ENCODE data around the gene GTF3C5.
"Not testable (repeated sequence)": the region's sequence is repeated elsewhere in the genome, so short reads cannot be mapped to it uniquely, and the experiment has no call there.

Gene GTF3C5

DNA sequence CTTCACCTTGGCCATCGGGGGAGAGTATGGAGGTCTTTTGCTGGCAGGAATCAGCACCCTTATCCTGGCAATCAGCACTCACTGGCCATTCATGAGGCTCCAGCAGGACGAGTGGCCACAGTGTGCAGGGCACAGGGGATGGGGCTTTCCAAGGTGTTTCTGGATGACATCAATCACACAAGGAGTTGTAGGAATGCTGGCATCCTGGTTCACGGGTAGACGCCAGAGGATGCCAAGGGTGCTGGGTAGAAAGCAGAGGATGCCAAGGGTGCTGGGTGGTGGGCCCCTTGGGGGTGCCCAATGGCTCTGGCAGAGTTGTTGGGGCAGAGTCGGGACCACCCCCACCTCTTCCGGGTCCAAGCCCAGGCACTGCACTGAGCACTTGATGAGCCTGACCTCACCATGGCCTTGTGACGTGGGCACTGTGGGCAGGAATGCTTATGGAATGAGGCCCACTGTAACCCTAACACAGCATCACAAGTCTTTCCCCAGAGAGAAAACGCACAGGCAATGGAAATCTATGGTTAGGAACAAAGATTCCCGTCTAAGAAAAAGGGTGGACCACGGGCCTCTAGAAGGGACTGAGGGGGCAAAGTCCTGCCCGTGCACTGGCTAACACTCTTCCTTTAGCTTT lies 60.1 kb downstream of the GTF3C5 start:
- DNase-seq (ENCODE audit: low read depth in 2 of 2) = no peak

DNA sequence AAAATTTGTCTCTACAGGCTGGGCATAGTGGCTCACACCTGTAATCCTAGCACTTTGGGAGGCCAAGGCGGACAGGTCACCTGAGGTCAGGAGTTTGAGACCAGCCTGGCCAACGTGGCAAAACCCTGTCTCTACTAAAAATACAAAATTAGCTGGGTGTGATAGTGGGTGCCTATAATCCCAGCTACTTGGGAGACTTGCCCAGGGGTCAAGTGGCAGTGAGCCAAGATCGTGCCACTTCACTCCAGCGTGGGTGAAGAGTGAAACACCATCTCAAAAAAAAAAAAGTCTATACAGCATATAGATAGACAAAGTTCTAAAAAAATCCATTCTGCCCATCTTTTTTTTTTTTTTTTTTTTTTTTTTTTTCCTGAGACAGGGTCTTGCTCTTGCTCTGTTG lies 63.6 kb downstream of the GTF3C5 start:
- not testable (repeated sequence) for DNase-seq (ENCODE audit: low read depth in 2 of 2)

DNA sequence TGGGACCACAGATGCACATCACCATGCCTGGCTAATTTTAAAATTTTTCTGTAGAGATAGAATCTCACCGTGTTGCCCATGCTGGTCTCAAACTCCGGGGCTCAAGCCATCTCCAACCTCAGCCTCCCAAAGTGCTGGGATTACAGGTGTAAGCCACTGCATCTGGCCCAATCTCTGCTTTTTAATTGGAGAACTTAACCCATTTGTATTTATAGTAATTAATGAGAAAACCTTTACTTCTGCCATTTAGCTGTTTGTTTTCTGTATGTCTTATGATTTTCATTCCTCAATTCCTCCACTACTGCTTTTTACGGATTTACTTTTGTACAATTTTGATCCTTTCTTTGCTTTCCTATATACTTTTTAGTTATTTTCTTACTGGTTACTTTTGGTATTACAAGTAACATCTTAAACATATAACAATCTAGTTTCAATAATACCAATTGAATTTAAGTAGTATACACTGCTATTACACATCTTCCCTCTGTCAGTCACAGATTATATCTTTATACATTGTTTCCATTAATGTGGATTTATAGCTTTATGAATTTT lies 64.1 kb downstream of the GTF3C5 start:
- no peak for DNase-seq (ENCODE audit: low read depth in 2 of 2)

DNA sequence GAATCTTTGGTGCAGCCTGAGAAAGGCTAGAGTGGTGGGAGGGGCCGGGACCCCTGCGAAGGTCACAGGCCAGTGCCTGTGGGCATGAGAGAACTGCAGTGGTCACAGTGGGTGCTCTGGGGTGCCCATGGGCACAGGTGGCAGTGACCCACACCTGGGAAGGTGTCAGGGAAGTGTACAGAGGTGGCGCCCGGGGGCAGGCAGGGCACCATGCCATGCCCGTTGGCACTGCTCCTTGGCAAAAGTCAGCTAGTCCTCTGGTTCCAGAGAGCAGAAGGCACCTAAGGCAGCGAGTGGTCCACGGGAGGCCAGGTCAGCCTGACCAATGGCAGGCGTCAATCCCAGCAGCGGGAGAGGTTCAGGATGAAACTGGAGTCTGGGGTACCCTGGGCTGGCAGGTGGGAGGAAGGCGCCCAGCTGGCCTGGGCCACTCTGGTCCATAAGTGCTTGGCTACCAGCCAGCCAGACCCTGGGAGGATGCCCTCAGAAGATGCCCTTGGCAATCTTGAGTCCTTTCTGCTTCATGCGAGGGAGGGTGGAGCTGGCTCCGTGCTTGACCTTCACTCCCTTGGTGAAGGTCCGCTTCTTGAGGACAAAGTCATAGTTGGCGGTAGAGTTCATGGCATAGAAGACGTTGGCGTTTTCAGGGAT lies 67.4 kb downstream of the GTF3C5 start:
- no peak for DNase-seq (ENCODE audit: low read depth in 2 of 2)

DNA sequence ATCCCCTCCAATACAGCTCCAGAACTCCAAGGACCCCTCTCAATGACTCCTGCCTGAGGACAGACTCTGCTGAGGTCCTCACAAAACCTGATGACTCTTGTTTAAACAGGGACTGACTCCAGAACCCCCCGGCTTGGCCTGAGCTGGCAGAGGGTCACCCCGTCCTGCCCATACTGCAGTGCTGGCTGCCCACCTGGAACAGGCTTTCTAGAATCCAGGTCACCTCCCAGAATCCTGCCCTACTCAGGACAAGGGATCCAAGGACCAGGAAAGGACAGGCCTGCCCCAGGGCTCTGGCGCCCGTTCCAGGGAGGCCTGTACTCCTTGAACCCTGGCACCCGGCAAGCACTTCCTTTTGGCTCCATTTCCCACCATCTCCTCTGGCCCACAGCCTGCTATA lies 68.1 kb downstream of the GTF3C5 start:
- no peak for DNase-seq (ENCODE audit: low read depth in 2 of 2)

DNA sequence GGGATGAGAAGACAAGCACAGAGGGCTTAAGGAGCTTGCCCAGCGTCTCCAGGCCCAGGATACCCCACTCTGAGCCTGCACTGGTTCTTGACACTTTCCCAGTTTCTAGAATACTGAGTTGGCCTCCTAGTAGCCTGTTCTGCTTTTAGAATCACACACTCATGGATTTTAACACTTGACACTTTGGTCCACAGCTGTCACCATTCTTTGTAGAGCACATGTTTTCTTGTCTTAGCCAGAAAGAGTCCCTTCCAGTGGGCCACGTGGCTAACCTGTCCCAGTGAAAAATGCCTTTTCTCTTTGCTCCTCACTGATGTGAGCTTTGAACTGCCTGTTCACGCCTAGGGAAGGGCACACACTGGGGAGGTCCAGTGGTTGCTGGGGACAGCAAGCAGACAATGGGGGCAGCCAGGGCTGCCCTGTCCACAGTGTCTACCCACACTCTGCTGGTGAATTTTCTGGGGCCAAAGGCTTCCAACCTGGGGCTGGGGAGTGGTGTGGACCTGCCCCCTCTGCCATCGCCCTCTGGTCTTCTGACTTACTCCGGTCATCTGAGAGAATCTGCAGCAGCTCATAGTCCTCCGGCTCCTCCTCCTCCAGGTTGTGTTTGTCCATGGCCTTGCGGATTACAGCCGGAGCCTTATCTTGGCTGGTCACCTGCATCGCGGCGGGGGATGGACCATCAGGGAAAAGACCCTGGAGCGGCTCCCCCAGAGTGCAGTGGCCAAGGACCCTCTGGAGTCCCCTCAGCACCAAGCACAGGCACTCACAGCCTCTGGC lies 69.1 kb downstream of the GTF3C5 start:
- DNase-seq (ENCODE audit: low read depth in 2 of 2) = no peak

DNA sequence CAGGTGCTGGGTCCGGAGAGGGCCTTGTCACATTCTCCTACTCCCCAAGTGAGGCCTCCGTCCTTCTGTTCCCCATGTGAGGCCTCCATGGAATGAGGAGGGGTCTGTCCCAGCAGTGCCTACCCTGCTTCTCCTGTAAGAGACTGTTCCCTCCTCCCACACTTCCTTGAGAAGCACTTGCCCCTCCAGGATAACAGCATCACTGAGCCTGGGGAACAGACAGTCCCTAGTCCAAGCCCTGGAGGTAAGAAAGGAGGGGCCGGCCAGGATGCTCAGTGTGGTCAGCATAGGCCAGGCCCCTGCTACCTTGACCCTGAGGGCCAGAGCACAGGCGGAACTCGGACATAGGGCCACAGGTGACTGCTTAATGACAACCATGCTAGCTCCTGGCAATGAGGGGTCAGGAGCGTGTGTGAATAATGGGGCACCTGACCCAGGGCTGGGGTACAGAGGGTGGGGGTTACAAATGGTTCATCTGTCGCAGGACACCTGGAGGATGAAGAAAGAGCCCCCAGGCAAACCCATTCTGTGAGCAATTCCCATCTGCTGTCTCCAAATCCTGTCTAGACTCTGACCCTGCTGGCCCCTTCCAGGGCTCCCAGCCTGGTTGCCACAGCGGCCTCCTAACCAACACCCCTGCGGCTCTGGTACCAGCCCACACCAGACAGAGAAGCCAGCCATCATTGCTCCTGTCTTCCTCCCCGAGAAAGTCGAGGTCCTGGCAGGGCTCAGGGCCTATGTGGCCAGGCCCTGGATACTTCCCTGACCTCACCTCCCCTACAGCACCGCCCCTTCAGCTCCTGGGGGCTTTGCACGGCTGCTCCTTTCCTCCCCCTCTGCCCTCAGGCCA lies 69.9 kb downstream of the GTF3C5 start:
- no peak for DNase-seq (ENCODE audit: low read depth in 2 of 2)

DNA sequence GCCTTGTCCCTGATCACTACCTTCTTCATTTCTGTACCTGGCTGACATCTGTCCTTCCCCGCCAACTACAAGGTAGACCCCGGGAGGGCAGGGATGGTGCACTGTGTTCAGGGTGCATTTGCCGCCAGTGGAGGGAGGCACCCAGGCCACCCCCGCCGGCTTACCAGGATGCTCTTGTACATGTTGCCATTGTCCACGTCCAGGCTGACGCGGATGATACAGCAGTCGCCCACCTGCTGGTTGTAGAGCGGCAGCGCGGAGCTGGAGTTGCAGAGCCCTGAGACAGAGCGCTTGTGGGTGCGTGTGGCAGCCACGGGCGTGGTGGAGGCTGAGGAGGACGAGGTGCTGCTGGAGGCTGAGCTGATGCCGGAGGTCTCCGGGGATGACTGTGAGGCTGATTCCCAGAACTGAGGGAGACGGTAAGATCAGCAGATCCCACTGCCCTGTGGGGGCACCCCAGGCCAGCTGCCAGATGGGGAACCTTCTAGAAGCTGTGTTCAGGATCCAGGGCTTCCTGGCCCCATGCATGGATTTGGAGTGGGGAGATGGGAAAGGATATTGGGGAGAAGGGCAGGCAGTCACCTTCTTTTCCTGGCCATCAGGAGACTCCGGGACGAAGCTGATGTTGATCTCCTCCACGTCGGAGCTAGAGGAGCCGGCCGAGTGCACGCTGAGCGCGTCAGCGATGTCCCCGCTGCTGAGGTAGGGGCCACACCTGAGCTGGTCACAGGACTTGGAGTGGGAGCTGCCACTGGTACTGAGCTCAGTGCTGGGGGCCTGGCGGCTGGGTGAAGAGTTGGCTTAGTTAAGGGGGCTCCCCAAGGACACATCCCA lies 70.8 kb downstream of the GTF3C5 start:
- DNase-seq (ENCODE audit: low read depth in 2 of 2) = no peak

DNA sequence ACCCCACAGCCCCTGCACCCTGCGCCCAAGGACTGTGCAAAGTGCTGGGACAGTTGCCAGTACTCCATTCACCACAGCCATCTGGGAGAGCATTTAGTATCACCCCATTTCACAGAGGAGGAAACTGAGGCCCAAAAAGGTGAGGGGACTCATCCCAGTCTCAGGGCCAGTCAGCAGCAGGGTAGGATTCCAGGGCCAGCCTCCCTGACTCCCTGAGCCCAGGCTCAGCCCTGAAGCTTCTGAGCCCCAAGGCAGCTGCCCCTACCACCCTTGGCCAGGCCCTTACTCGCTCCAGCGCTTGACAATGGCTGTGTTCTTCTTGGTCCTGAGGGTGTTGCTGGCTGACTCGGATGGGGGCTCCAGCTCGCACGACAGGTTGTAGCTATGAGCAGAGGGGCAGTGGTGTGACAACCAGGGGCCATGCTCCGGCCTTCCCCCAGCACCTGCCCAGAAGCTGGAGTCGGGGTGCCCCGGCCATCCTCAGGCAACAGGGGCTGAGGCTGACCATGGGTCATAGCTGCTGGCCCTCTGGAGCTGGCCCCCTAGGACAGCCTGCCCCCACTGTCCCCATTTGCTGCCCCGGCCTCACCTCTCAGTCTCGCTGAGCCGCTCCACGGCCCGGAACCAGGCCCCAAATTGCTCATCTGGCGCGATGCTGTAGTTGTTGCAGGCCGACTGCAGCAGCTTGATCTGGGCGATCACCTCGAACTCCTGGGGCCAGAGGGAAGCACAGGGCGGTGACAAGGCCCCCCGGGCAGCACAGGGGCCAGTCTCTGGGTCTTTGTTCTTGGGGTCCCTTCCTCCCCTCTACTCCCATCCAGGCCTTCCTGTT lies 71.6 kb downstream of the GTF3C5 start:
- no peak for DNase-seq (ENCODE audit: low read depth in 2 of 2)

DNA sequence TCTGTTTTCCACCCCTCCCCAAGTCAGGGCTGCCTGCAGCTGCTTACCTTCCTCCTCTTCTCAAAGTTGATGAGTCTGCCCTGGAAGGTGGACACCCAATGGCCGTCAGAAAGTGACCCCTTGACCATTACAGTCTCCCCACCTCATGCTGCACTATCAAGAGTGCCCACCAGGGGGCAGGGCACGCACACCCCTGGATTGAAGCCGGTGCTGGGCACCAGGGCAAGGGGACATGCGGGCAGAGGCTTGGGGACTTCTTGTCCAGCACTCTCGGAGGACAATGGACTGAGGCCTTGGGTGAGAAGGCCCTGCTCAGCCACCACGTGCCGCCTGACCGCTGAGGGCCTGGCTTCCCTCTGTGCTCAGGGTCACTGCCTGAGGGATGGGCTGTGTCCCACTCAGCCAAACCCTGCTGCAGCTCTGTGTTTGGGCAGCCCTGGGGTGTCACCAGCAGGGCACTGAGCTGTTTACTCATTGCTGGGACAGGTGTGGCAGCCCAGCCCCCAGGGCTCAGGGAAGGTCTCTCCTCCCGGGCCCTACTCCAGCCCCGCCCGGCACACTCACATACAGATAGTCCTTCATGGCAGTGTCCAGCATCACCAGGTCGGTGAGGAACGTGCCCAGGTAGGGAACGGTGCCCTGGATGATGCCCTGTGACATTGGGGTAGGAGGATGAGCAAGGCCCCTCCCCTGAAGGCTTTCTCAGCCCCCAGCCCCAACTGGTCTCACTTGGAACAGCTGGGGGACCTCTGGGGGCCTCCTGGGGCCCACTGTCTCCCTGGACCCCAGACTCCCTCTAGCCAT lies 72.6 kb downstream of the GTF3C5 start:
- DNase-seq (ENCODE audit: low read depth in 2 of 2) = no peak

DNA sequence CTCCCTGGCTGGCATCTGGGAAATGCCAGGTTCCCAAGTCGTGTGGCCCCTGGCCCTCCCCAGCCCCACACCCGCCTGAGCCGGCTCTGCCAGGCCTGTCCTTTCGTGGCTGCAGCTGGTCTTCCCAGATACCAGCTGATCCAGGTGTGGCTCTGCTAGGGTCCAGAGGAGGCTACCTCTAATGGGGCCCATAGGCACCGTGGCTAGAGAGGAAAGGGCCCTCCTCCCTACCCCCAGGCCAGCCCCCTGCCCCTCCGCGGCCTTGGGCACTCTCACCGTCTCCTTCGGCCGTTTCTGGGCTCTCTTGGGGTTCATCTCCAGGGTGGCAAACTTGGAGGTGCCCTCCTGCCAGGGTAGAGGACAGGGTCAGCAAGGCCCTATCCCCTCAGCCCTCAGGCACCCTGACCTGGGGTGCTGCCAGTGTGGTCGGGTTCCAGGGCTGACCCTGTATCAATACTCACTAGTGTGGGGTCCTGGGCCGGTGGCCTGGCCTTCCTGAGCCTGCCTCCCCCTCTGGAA lies 73.2 kb downstream of the GTF3C5 start:
- DNase-seq (ENCODE audit: low read depth in 2 of 2) = no peak

DNA sequence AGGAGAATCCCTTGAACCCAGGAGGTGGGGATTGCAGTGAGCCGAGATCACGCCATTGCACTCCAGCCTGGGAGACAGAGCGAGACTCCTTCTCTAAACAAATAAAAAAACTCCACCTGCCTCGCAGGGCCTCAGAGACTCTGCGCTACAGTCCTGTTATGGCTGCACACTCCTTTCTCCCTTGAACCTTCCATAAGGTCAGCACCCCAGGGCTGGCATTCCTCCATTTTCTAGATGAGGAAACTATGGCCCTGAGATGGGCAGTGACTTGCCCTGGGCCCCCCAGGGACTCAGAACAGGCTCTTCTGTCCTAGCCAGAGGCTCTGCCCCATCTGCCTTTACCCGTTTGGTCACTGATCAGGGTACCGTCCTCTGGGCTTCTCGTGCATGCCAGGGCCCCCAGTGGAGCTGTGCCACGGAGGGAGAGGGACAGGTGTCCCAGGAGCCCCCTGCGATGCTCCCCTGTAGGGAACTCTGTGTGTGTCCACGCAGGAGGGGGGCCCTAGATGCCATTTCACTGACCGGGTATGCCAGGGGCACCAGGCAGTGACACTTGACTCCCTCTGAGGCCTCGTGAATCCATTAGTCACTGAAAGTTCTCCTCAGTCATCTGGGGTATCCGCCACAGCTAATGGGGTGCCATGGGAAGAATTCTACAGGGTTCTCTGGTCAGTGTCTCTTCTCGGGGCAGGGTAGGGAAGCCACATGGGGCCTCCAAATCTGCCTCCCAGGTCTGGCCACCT lies 74.1 kb downstream of the GTF3C5 start:
- no peak for DNase-seq (ENCODE audit: low read depth in 2 of 2)

DNA sequence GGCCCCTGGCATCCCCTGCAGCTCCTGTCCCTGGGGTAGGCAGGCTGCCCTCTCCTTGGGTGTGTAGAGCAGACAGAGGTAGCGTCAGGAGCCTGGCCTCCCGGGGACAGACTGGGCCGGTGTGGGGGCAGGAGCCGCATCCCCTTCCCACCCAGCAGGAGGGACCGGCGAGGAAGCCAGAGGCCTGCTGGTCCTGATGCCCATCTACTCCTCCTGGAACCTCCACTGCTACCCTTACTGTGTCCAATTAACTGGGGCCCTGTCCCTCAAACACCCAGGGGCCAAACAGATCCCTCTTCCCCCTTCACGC lies 74.6 kb downstream of the GTF3C5 start:
- DNase-seq (ENCODE audit: low read depth in 2 of 2) = no peak

DNA sequence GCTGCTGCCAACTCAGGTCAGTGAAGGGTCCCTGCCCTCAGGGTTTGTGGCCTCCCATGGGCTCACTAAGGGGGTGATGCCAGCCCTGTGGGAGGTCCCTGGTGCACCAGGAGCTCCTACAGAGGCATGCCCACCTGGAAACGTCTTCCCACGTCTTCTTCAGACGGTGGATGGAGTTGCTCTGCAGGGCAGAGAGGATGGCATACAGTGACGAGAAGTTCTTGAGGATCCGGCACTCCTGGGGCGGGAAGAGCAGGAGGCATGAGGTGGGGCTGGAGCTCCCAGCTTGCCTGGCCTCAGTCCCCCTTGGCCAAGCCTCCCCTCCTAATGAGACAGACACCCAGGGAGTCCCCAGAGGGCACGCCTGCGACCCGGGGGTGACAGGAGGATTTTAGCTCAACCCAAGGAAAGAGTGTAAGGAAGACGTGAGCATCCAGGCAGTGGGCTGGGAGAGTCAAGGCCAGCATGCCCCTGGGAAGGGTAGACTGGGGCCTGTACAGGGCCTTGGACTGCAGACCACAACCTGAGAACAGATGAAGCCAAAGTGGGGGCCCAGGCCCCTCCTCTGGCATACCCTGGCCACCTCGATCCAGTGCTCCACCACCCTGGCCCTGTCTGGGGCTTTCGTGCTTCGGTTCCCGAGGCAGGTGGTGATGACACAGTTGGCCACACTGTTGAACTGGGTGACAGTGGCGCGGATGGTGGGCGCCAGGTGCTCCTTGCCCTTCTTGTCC lies 75.9 kb downstream of the GTF3C5 start:
- no peak for DNase-seq (ENCODE audit: low read depth in 2 of 2)

DNA sequence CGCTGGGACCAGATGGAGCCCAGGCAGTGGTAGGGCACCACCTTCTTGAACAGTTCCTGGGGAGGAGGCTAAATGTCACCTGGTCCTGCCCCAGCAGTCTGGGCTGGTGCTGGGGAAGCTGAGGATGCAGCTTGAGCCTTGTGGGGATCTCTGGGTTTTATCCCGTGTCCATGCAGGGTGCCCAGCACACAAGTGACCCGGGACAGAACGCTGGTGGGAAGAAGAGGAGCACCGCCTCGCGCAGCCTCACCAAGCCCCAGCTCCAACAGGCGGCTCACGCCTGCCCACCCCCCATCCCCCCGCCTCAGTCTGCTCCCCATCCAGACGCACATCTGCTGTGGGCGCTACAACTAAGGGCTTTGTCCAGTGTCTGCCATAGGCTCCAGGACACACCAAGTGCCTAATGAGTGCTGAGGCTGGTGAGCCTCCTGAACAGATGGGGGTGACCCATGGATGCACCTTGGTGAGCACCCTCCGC lies 76.5 kb downstream of the GTF3C5 start:
- DNase-seq (ENCODE audit: low read depth in 2 of 2) = no peak

Measured in activated CD8-positive, alpha-beta memory T cell treated with anti-CD3 and anti-CD28 coated beads for 4 hours (primary cell).